Measurements from ENCODE around the gene GNG10. TPM values are rescaled to one million over a fixed set of nuclear protein-coding genes. Genes with fewer than 3 reads are reported as not detected.
A peak's percentile ranks its signal among the peaks of the same experiment; 100 is the strongest.

The GNG10 gene
- total and polyA plus RNA-seq, 9 of the 15 experiments (the other 6 are each of a cell fraction or from before 2014, with no cell fraction given), result 13.1 to 37.8 (median 28.4) TPM

GRCh38 chr9:111630964-111631213, 30.5 kb upstream of the GNG10 start (continued):
- TF ChIP-seq, protein P1, sequence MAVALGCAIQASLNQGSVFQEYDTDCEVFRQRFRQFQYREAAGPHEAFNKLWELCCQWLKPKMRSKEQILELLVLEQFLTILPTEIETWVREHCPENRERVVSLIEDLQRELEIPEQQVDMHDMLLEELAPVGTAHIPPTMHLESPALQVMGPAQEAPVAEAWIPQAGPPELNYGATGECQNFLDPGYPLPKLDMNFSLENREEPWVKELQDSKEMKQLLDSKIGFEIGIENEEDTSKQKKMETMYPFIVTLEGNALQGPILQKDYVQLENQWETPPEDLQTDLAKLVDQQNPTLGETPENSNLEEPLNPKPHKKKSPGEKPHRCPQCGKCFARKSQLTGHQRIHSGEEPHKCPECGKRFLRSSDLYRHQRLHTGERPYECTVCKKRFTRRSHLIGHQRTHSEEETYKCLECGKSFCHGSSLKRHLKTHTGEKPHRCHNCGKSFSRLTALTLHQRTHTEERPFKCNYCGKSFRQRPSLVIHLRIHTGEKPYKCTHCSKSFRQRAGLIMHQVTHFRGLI (CRISPR knock-in tag; IDR thresholded peaks at IDR 0.05), result no peak
- TF ChIP-seq ZNF766 (CRISPR knock-in tag; conservative IDR thresholded peaks at IDR 0.05), result no peak
- TF ChIP-seq TRIM28 (IDR thresholded peaks at IDR 0.05), result no peak
- no peak for TF ChIP-seq ADNP (tag; IDR thresholded peaks at IDR 0.05)
- TF ChIP-seq TFAM (CRISPR knock-in tag; conservative IDR thresholded peaks at IDR 0.05), result no peak
- no peak for TF ChIP-seq MAFF (IDR thresholded peaks at IDR 0.05; ENCODE audit: low read length)
- no peak for TF ChIP-seq PRMT5 (CRISPR knock-in tag; IDR thresholded peaks at IDR 0.05)
- TF ChIP-seq, protein P2, sequence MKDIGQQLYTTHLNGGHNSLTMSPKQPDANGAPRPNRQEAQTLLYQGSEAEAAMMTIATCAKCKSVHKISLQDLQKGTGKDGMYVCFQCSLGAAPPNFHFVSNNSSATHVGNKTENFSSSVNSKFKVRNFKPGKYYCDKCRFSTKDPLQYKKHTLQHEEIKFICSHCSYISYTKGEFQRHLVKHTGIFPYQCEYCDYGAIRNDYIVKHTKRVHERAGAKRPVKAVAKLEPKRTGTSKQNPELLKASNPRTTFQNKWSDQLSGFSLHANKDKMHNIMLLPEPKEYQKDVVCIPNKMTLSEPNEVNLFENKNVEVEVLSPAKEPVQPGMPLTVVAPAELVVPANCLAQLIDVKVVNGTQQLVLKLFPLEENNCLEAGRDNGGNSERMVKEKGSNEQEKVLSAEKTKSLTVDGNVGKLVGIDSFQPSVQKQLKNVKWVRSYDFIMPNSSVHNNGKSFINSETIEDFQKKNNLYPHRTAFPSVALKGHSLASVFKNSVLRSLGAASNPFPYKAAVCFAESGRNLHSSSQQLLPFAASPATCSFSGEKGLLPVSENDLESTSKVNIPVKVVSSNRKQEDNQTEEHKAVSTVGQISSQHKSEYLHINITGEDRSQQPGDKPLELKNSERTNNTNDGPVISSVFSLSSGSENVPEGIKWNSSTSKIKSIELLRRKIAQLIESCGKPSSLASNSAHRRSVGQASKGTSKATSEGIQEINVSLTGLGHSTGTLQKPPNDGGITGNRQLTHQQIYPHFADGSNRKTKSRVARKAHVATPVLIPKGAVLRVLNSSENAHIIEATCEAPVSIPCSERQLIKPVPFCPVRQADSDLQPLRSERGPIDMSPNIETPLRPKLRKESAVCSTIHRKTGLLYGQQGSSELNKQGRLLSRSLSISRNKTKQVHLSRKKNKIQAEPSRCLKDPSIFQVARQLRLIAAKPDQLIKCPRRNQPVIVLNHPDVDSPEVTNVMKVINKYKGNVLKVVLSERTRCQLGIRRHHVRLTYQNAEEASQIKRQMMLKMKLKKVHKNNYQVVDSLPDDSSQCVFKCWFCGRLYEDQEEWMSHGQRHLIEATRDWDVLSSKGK (CRISPR knock-in tag; IDR thresholded peaks at IDR 0.05), result no peak
- TF ChIP-seq BRF2 (IDR thresholded peaks at IDR 0.05; ENCODE audit: borderline replicate concordance, insufficient read depth, insufficient read length), result no peak
- TF ChIP-seq NKRF (IDR thresholded peaks at IDR 0.05; ENCODE audit: borderline replicate concordance), result peak; percentile 92; the same call in 1 of the 2 replicates
- TF ChIP-seq, protein P3, sequence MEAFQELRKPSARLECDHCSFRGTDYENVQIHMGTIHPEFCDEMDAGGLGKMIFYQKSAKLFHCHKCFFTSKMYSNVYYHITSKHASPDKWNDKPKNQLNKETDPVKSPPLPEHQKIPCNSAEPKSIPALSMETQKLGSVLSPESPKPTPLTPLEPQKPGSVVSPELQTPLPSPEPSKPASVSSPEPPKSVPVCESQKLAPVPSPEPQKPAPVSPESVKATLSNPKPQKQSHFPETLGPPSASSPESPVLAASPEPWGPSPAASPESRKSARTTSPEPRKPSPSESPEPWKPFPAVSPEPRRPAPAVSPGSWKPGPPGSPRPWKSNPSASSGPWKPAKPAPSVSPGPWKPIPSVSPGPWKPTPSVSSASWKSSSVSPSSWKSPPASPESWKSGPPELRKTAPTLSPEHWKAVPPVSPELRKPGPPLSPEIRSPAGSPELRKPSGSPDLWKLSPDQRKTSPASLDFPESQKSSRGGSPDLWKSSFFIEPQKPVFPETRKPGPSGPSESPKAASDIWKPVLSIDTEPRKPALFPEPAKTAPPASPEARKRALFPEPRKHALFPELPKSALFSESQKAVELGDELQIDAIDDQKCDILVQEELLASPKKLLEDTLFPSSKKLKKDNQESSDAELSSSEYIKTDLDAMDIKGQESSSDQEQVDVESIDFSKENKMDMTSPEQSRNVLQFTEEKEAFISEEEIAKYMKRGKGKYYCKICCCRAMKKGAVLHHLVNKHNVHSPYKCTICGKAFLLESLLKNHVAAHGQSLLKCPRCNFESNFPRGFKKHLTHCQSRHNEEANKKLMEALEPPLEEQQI (IDR thresholded peaks at IDR 0.05), result no peak
- TF ChIP-seq, protein P4, sequence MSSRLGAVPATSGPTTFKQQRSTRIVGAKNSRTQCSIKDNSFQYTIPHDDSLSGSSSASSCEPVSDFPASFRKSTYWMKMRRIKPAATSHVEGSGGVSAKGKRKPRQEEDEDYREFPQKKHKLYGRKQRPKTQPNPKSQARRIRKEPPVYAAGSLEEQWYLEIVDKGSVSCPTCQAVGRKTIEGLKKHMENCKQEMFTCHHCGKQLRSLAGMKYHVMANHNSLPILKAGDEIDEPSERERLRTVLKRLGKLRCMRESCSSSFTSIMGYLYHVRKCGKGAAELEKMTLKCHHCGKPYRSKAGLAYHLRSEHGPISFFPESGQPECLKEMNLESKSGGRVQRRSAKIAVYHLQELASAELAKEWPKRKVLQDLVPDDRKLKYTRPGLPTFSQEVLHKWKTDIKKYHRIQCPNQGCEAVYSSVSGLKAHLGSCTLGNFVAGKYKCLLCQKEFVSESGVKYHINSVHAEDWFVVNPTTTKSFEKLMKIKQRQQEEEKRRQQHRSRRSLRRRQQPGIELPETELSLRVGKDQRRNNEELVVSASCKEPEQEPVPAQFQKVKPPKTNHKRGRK (tag; IDR thresholded peaks at IDR 0.05), result no peak
- TF ChIP-seq MYNN (IDR thresholded peaks at IDR 0.05), result peak; percentile 65; the same call in 1 of the 2 replicates
- TF ChIP-seq MYNN (CRISPR knock-in tag; IDR thresholded peaks at IDR 0.05), result no peak
- TF ChIP-seq NRF1 (conservative IDR thresholded peaks at IDR 0.05 in 1 of 2, IDR thresholded peaks at IDR 0.05 in 1 of 2), result no peak
- no peak for TF ChIP-seq STAT5B (CRISPR knock-in tag; IDR thresholded peaks at IDR 0.05)
- TF ChIP-seq SRSF9 (IDR thresholded peaks at IDR 0.05; ENCODE audit: borderline replicate concordance, low read depth, low read length), result no peak
- no peak for TF ChIP-seq TCFL5 (CRISPR knock-in tag; conservative IDR thresholded peaks at IDR 0.05)

All from K562 (cell line).